Pulmonary artery endothelial cell (primary cell): ENCODE measurements around the gene LRRK2. TPM values are rescaled to one million over a fixed set of nuclear protein-coding genes. Genes with fewer than 3 reads are reported as not detected.

Source experiments
- DNase-seq: peaks from one replicate; pipeline ENCODE4 v3.0.0-alpha.2; 2011; ENCODE audit warnings: low read depth, low spot score
- total RNA-seq: library from RNA; depleted of rRNA; stranded (reverse); fragments of >200 nt; gene quantifications from 2 replicates; pipeline ENCODE4 v1.2.3, GENCODE V29; 2014

LRRK2 gene
- total RNA-seq, 1 donor from 2014 or later: 3.8 TPM

GRCh38 chr12:40399656-40400055 is 174.9 kb downstream of the LRRK2 start:
- no peak for DNase-seq

GRCh38 chr12:40405419-40405818 is 180.6 kb downstream of the LRRK2 start:
- DNase-seq: no peak

Other genes starting within 250 kb of the LRRK2 start
- 3.4 and 6.3 TPM in 2 replicates for gene SLC2A13, start 118.9 kb upstream of the LRRK2 start, total RNA-seq